Lung (tissue), 12 donors: ENCODE data around the gene COL18A1. TPM values are rescaled to one million over a fixed set of nuclear protein-coding genes. Genes with fewer than 3 reads are reported as not detected.

Source experiments
- ATAC-seq: fragments of 200-7000 bp; cut with Tn5 transposase; one replicate; pipeline ENCODE4 v1.9.1; 2020; ENCODE audit warnings: moderate number of reproducible peaks; ENCODE audit not compliant: insufficient read depth, low FRiP score
- DNase-seq, 3 donors: peaks; one replicate each; pipeline ENCODE4 v3.0.0-alpha.2; 2013 to 2017
- H3K27ac ChIP-seq, 2 donors: one replicate each; pipeline ENCODE4 v1.5.1; 2013; ENCODE audit warnings: mild to moderate bottlenecking in 2 of 2, moderate library complexity in 2 of 2, control low read depth in 1 of 2, inconsistent platforms in 1 of 2, low read depth in 1 of 2, low read length in 1 of 2
- H3K27me3 ChIP-seq, 3 donors: one replicate each; pipeline ENCODE4 v1.5.1; 2013; ENCODE audit warnings: low read length in 2 of 3; ENCODE audit not compliant: control insufficient read depth in 3 of 3, insufficient read depth in 3 of 3
- H3K36me3 ChIP-seq, 4 donors: one replicate each; pipeline ENCODE4 v1.5.1; 2013; ENCODE audit warnings: low read length in 4 of 4, mild to moderate bottlenecking in 1 of 4, moderate library complexity in 1 of 4; ENCODE audit not compliant: control insufficient read depth in 4 of 4, insufficient read depth in 4 of 4
- H3K4me1 ChIP-seq, 5 donors: one replicate each; pipeline ENCODE4 v1.5.1; 2013; ENCODE audit warnings: low read length in 5 of 5, mild to moderate bottlenecking in 2 of 5, moderate library complexity in 1 of 5; ENCODE audit not compliant: control insufficient read depth in 5 of 5, insufficient read depth in 5 of 5
- H3K4me3 ChIP-seq: one replicate; pipeline ENCODE4 v1.5.1; 2013; ENCODE audit warnings: mild to moderate bottlenecking, control low read depth, moderate library complexity
- H3K9ac ChIP-seq, 2 donors: one replicate each; pipeline ENCODE4 v1.5.1; 2013; ENCODE audit warnings: low read length in 2 of 2, control low read depth in 1 of 2; ENCODE audit not compliant: insufficient read depth in 1 of 2
- H3K9me3 ChIP-seq, 4 donors: one replicate each; pipeline ENCODE4 v1.5.1; 2013; ENCODE audit warnings: low read length in 3 of 4, mild to moderate bottlenecking in 1 of 4, moderate library complexity in 1 of 4; ENCODE audit not compliant: control insufficient read depth in 4 of 4, insufficient read depth in 3 of 4
- WGBS, 2 donors: extraction: QIAGEN DNeasy Blood & Tissue Kit; methylation state at CpG; one replicate each; pipeline ENCODE4 v1.1.7; 2013; 5-methylcytosine and 5-hydroxymethylcytosine counted together
- polyA plus RNA-seq, 2 donors: library from polyadenylated mRNA; stranded (reverse); fragments of 200-250 nt; gene quantifications; one replicate each; pipeline ENCODE4 v1.2.1, GENCODE V29; 2013
- total RNA-seq, 2 donors: library from RNA; depleted of rRNA in 1 of 2; stranded (reverse); fragments of >200 nt in 1 of 2; gene quantifications; one replicate each; pipeline ENCODE4 v1.2.1, GENCODE V29; 2014 to 2021
- TF ChIP-seq, protein P1 (sequence below): IDR thresholded peaks from 2 replicates; pipeline ENCODE4 v1.5.1; 2012; ENCODE audit warnings: mild to moderate bottlenecking; ENCODE audit errors: control extremely low read depth, extremely low read depth
- donor health status: control.
- donor health status: control.
- donor health status: Bipolar disorder and iron deficiency.
- donor health status: healthy.
- donor health status: DM: yes; HTN: yes; CAD: no.

The COL18A1 gene
- total and polyA plus RNA-seq, 4 donors = 42.7 to 102 (median 45.8) TPM

DNA sequence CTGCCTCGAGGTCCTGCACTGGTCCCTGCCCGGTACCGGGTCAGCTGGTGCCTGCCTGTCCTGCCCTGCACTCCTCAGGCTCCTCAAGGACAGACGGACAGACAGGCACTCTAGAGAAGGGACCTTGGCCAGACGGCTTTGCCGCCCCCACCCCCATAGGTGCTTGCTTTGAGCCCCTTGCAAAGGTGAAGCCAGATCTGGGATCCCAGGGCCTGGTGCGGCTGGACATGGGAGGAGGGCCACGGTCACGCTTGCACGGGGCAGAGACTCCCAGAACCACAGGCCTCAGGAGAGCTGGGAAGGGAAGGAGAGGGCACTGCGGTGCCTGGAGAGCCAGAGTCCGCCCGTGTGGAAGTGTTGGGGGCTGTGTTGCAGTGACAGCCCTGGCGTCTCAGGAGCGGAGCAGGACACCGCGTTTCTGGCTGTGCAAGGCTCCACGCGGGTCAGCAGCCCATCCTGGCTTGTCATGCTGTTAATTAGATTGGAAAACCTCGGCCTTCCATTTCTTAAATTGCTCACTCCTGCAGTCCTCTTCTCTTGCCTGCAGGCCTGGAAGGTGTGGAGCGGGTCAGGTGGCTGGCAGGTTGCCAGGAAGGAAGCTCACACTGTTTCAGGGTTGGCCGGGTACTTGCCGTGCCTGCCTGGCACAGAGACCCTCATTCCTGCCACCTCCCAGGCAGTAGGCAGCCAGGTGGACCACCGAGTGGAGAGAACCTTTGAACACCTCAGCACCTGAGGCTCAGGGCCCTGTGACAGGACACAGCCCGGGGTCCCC is 16.3 kb downstream of the COL18A1 start:
- H3K27me3 ChIP-seq = no peaks in the 10 kb centered on the region
- H3K9ac ChIP-seq = no peak overlapping the region
- TF ChIP-seq, protein P1, sequence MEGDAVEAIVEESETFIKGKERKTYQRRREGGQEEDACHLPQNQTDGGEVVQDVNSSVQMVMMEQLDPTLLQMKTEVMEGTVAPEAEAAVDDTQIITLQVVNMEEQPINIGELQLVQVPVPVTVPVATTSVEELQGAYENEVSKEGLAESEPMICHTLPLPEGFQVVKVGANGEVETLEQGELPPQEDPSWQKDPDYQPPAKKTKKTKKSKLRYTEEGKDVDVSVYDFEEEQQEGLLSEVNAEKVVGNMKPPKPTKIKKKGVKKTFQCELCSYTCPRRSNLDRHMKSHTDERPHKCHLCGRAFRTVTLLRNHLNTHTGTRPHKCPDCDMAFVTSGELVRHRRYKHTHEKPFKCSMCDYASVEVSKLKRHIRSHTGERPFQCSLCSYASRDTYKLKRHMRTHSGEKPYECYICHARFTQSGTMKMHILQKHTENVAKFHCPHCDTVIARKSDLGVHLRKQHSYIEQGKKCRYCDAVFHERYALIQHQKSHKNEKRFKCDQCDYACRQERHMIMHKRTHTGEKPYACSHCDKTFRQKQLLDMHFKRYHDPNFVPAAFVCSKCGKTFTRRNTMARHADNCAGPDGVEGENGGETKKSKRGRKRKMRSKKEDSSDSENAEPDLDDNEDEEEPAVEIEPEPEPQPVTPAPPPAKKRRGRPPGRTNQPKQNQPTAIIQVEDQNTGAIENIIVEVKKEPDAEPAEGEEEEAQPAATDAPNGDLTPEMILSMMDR = no peak
- no peaks in the 10 kb centered on the region for H3K9me3 ChIP-seq
- 71 to 79% methylated on average over 25 of the region's 25 CpGs for WGBS, 2 donors
- H3K4me3 ChIP-seq = no peak overlapping the region
- no peaks in the 10 kb centered on the region for H3K36me3 ChIP-seq
- H3K4me1 ChIP-seq = peaks cover 0 to 37% (median 5%) of the 10 kb centered on the region in 5 donors
- DNase-seq = peak in 2 of 3 donors; percentile 71 to 72
- ATAC-seq = peak; percentile 30
- H3K27ac ChIP-seq = no peak overlapping the region

DNA sequence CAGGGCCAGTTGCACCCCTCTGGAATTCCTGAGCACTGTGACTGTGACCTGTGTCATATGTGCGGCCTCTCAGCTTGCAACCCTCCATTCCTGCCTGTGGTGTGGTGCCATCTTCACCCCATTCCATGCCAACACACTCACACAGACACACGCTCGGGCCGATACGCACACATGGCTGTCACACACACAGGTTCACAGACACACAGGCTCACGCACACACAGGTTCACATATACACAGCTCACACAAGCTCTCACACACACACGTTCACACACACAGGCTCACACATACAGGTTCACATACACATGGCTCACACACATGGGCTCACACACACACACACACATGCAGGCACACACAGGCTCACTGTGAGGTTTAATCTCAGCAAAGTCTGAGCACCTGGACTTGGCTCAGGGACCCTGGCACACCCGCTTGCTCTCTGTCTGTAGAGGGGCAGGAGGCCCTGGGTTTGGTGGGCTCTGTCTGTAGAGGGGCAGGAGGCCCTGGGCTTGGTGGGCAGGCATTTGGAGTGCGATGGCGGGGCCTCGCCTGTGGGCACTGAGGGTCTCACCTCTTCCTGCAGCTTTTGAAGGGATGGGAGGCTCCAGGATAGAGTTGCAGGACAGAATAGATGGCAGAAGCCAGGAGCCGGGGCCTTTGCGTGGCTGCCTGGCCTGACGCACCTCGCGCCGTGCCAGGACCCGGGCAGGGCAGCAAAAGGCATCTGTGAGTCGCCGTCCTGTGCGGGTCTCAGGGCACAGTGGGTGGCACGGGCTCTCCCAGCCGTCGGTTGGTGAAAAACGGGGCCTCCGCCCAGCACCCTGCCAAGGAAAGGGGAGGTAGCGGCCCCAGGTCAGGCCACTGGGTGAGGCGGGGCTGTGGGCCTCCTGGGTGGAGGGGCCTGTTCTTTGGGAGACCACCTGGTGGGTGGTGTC is 17.1 kb downstream of the COL18A1 start:
- TF ChIP-seq, protein P1 = no peak
- Histone ChIP-seq H3K4me3 (no peak overlapping the region), H3K4me1 (peaks cover 0 to 42% (median 5%) of the 10 kb centered on the region in 5 donors), H3K27me3 (no peaks in the 10 kb centered on the region), H3K9me3 (no peaks in the 10 kb centered on the region), H3K9ac (no peak overlapping the region), H3K36me3 (no peaks in the 10 kb centered on the region), H3K27ac (no peak overlapping the region)
- ATAC-seq (no peak), DNase-seq (peak in 1 of 3 donors; percentile 3)
- 92 to 93% methylated on average over 28 of the region's 28 CpGs for WGBS, 2 donors

DNA sequence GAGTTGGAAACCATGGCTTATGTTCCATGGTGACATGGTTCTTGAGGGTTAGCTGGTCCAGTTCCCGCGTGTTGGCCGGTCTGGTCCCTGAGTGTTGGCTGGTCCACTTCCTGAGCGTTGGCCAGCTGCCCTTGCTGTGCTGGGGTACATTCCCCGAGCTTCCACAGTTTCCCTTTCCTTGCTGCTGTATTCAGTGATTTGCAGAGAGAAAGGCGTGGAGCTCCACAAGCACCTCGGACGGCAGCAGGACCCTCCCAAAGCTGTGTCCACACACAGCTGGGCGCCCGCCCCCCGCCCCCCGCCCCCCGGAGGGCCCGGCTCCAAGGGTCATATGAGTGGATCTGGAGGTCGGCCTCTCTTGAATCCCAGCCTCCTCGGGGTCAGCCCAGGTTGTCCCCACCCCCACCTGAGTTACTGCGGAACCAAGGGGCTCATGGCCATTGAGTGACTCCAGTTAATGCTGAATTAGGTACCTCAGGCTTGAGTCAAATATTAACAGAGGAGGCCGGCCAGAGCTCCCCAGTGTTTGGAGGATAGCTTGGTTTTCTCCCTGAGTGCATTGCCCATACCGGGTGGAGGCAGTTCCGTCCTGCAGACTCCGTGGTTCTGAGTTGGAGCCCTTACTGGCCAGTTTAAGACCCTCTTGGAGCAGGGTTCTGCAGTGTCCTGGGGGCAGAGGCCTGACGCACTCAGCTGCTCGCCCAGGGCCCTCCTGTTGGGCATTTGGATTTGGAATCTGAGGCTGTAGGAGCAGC is 18.4 kb downstream of the COL18A1 start:
- TF ChIP-seq, protein P1 = no peak
- no peak overlapping the region for H3K27ac ChIP-seq

More for the DNA sequence above, 18.4 kb downstream of the COL18A1 start:
- H3K9me3 ChIP-seq = no peaks in the 10 kb centered on the region
- no peak for ATAC-seq
- H3K27me3 ChIP-seq = no peaks in the 10 kb centered on the region
- no peaks in the 10 kb centered on the region for H3K36me3 ChIP-seq
- H3K9ac ChIP-seq = no peak overlapping the region
- DNase-seq = peak in 2 of 3 donors; percentile 56 to 60
- 77 to 89% methylated on average over 23 of the region's 23 CpGs for WGBS, 2 donors
- no peak overlapping the region for H3K4me3 ChIP-seq
- H3K4me1 ChIP-seq = peaks cover 0 to 42% (median 5%) of the 10 kb centered on the region in 5 donors
